Spleen (tissue), 11 donors: ENCODE measurements around the gene HYAL1. TPM values are rescaled to one million over a fixed set of nuclear protein-coding genes. Genes with fewer than 3 reads are reported as not detected.

Source experiments
- DNase-seq: peaks from one replicate; pipeline ENCODE4 v3.0.0-alpha.2; 2020
- H3K27ac ChIP-seq, 8 donors: fragments of 200-600 bp; sonication (generic) in 7 of 8; 1 replicate in 4 of 8; 2 replicates in 4 of 8; pipeline versions ENCODE4 v1.5.0 to v1.8.0; 2016 to 2021; ENCODE audit warnings: inconsistent platforms in 4 of 8, mild to moderate bottlenecking in 4 of 8, moderate library complexity in 1 of 8
- H3K27me3 ChIP-seq, 7 donors: fragments of 200-600 bp; sonication (generic) in 6 of 7; replicated peaks in 1 of 7; 1 replicate in 4 of 7; 2 replicates in 3 of 7; pipeline versions ENCODE4 v1.5.0 to v1.8.0; 2016 to 2021; ENCODE audit warnings: inconsistent platforms in 3 of 7, mild to moderate bottlenecking in 1 of 7
- H3K36me3 ChIP-seq, 6 donors: fragments of 200-600 bp; sonication (generic) in 5 of 6; 1 replicate in 4 of 6; 2 replicates in 2 of 6; pipeline versions ENCODE4 v1.5.0 to v1.8.0; 2016 to 2021; ENCODE audit warnings: inconsistent platforms in 2 of 6
- H3K4me1 ChIP-seq, 6 donors: fragments of 200-600 bp; sonication (generic) in 5 of 6; 1 replicate in 3 of 6; 2 replicates in 3 of 6; pipeline versions ENCODE4 v1.5.0 to v1.8.0; 2016 to 2021; ENCODE audit warnings: inconsistent platforms in 3 of 6
- H3K4me3 ChIP-seq, 8 donors: fragments of 200-600 bp; sonication (generic) in 7 of 8; 1 replicate in 4 of 8; 2 replicates in 4 of 8; pipeline versions ENCODE4 v1.5.0 to v1.8.0; 2016 to 2021; ENCODE audit warnings: inconsistent platforms in 4 of 8, mild to moderate bottlenecking in 4 of 8, moderate library complexity in 2 of 8
- H3K9me3 ChIP-seq, 8 donors: fragments of 200-600 bp; sonication (generic) in 7 of 8; 1 replicate in 4 of 8; 2 replicates in 4 of 8; pipeline versions ENCODE4 v1.5.0 to v1.8.0; 2016 to 2021; ENCODE audit warnings: inconsistent platforms in 4 of 8
- POLR2A ChIP-seq, 3 donors: fragments of 450-650 bp; IDR thresholded peaks; one replicate each; pipeline ENCODE4 v1.5.1; 2017; ENCODE audit warnings: antibody characterized with exemption in 3 of 3, mild to moderate bottlenecking in 1 of 3
- POLR2AphosphoS5 ChIP-seq, 3 donors: sonication (generic); formaldehyde crosslinking; IDR thresholded peaks; one replicate each; pipeline ENCODE4 v1.5.1; 2017; ENCODE audit warnings: antibody characterized with exemption in 3 of 3
- WGBS, 5 donors: extraction: QIAGEN DNeasy Blood & Tissue Kit in 3 of 5; methylation state at CpG; one replicate each; pipeline versions ENCODE4 v1.1.5 to v1.1.7; 2013 to 2018; 5-methylcytosine and 5-hydroxymethylcytosine counted together
- intact Hi-C: fragments of 100-400 bp; cut with DNase I; formaldehyde crosslinking; loops from one replicate; pipeline ENCODE4 v1.15.0; 2023; ENCODE audit warnings: low total_unique reads
- polyA plus RNA-seq, 3 donors: library from polyadenylated mRNA; stranded (reverse); fragments of 200-250 nt; gene quantifications; one replicate each; pipeline ENCODE4 v1.2.1, GENCODE V29; 2013
- total RNA-seq, 7 donors: library from RNA; depleted of rRNA in 3 of 7; stranded (reverse); fragments of >200 nt in 3 of 7; fragmentation: NEBNext Ultra II Directional in 4 of 7; extraction: Animal tissue kit (Norgen Biotek cat#: 25700) in 4 of 7; gene quantifications; one replicate each; pipeline versions ENCODE4 v1.1.0 to v1.2.1, GENCODE V29; 2016 to 2021
- TF ChIP-seq, protein P1 (sequence below), 11 experiments: fragments of 200-600 bp in 7 of 11; fragments of 450-650 bp in 4 of 11; sonication (generic) in 4 of 11; IDR thresholded peaks in 8 of 11; conservative IDR thresholded peaks in 3 of 11; 1 replicate in 7 of 11; 2 replicates in 4 of 11; pipeline versions ENCODE4 v1.4.0 to v1.8.0; 2016 to 2021; ENCODE audit warnings: antibody characterized with exemption in 11 of 11, inconsistent platforms in 4 of 11, mild to moderate bottlenecking in 1 of 11
- donor health status: healthy with polysubstance abuse.
- donor health status: DM: no; HTN: no; CAD: no; lungs with moderate emphysema.
- donor health status: DM: no; HTN: no; CAD: no.
- donor health status: Bipolar disorder and iron deficiency.
- donor health status: healthy.
- donor health status: DM: no; HTN: no; CAD: no.
- donor health status: DM: yes; HTN: yes; CAD: no.

HYAL1 gene
- total and polyA plus RNA-seq, 10 donors, result 18.2 to 172 (median 97.8) TPM

DNA sequence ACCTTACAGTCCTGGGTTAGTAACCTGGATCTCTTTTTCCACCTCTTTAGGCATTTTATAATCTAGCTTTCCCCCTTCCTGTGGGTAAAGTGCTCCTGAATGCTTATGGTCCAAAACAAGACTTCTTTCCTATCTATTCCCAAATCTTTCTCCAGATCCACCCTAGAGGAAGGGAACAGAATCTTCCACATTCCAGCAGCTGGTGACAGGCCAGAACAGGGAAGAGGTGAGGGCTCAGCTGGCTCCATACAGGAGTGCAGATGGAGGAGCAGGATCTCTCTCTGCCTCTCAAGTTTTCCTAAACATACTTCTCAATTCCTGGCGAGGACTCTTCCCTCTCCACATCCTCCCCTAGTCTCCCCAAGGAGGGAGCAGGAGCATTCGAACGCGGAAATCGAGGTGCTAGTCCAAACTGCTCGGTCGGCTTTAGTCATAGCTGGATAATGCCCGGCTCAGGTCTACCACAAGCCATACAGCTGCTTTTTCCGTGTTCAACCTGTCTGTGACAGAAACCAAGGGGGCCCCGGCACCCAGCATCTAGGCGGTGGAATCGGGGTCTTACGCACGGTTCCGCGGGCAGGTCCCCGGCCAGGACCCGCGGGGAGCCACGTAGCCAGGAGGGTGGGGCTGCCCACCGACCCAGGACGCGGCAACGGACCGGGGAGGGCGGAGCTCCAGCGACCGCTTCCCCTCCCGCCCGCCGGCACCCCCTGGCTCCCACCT lies 33.2 kb upstream of the HYAL1 start:
- intact Hi-C loops, result no loop called here
- Histone ChIP-seq H3K9me3 (no peaks in the 10 kb centered on the region), H3K27ac (peak overlapping the region; percentile 92 to 99 (median 98)), H3K27me3 (no peaks in the 10 kb centered on the region), H3K4me3 (peak overlapping the region; percentile 54 to 86 (median 70)), H3K36me3 (peaks cover 0 to 40% (median 12%) of the 10 kb centered on the region in 6 donors), H3K4me1 (peaks cover 62 to 97% (median 86%) of the 10 kb centered on the region in 6 donors)
- DNase-seq, result no peak
- WGBS, 5 donors, result 1 to 4% (median 2%) methylated on average over 16 to 31 of the region's 31 CpGs
- no peak for TF ChIP-seq POLR2A (IDR thresholded peaks at IDR 0.05)
- TF ChIP-seq, protein P1, sequence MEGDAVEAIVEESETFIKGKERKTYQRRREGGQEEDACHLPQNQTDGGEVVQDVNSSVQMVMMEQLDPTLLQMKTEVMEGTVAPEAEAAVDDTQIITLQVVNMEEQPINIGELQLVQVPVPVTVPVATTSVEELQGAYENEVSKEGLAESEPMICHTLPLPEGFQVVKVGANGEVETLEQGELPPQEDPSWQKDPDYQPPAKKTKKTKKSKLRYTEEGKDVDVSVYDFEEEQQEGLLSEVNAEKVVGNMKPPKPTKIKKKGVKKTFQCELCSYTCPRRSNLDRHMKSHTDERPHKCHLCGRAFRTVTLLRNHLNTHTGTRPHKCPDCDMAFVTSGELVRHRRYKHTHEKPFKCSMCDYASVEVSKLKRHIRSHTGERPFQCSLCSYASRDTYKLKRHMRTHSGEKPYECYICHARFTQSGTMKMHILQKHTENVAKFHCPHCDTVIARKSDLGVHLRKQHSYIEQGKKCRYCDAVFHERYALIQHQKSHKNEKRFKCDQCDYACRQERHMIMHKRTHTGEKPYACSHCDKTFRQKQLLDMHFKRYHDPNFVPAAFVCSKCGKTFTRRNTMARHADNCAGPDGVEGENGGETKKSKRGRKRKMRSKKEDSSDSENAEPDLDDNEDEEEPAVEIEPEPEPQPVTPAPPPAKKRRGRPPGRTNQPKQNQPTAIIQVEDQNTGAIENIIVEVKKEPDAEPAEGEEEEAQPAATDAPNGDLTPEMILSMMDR (IDR thresholded peaks at IDR 0.05 in 8 of 11, conservative IDR thresholded peaks at IDR 0.05 in 3 of 11), result no peak
- no peak for TF ChIP-seq POLR2AphosphoS5 (IDR thresholded peaks at IDR 0.05)

DNA sequence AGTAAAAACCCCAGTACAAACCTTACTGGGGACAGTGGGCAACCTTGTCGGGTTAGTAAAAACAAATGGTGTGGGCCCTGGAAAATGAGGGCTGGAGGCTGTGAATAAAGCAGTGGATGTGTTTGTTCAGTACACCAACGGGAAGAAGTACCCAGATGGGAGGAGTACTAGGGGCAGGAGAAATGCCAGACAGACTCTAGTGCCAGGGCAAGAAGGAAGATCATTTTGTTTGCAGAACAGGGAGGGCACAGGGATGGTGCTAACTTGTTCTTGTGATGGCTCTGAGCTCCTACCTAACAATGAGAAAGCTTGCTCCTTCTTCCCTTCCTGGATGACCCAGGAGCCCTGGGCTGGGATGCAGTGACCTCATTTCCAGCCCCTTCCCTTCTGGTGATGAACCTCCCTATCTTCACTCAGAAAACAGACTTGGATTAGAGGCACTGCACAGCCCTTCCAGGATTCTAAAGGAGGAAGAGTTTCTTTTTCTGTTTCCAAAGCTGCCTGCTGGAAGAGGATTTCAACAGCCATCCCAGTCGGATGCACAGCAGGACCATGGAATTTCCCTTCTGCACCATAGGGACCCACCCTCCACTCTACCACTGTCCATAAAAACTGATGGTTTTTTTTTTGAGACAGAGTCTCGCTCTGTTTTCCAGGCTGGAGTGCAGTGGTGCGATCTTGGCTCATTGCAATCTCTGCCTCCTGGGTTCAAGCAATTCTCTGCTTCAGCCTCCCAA lies 31.1 kb upstream of the HYAL1 start:
- no peaks in the 10 kb centered on the region for H3K27me3 ChIP-seq
- no peak for TF ChIP-seq POLR2A (IDR thresholded peaks at IDR 0.05)
- no peak for TF ChIP-seq POLR2AphosphoS5 (IDR thresholded peaks at IDR 0.05)
- TF ChIP-seq, protein P1 (IDR thresholded peaks at IDR 0.05 in 8 of 11, conservative IDR thresholded peaks at IDR 0.05 in 3 of 11), result no peak
- intact Hi-C loops, result no loop called here
- WGBS, 5 donors, result 46 to 73% (median 65%) methylated on average over 5 of the region's 5 CpGs
- peaks cover 49 to 95% (median 65%) of the 10 kb centered on the region in 6 donors for H3K4me1 ChIP-seq
- peaks cover 0 to 61% (median 33%) of the 10 kb centered on the region in 6 donors for H3K36me3 ChIP-seq
- DNase-seq, result no peak
- H3K9me3 ChIP-seq, result no peaks in the 10 kb centered on the region
- H3K4me3 ChIP-seq, result peak overlapping the region in 1 of 8 donors; percentile 27
- H3K27ac ChIP-seq, result peak overlapping the region; percentile 44 to 99 (median 97)

DNA sequence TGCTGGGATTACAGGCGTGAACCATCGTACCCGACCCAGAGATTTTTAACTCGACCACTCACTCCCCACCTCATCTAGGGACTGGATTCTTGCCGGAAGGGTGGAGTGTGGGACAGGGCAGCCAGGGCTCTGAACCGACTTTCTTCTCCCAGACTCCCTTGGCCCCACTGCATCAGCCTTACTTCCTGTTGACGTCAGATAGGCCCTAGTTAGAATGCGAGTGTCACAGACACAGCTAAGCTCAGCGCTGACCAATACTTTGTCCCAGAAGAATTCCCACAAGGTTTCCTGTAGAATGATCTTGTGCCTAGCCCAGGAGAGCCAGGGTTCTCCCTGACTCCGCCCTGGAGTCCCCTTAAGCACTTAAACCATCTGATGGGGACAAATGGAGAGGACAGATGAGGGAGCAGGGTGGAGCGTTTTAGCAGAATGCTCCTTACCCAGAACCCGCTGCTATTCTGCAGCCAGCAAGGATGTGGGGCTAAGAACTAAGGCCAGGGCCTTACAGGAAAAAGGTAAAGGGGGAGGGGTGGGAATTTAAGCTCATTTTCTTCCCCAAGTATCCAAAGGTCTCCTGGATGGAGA lies 30.5 kb upstream of the HYAL1 start:
- intact Hi-C loops, result no loop called here
- WGBS, 5 donors, result 49 to 77% (median 56%) methylated on average over 11 to 12 of the region's 12 CpGs
- TF ChIP-seq POLR2A (IDR thresholded peaks at IDR 0.05) (no peak), POLR2AphosphoS5 (IDR thresholded peaks at IDR 0.05) (peak in 2 of 3 donors; percentile 52 to 80)
- TF ChIP-seq, protein P1 (IDR thresholded peaks at IDR 0.05 in 8 of 11, conservative IDR thresholded peaks at IDR 0.05 in 3 of 11), result no peak
- Histone ChIP-seq H3K4me1 (peaks cover 43 to 95% (median 62%) of the 10 kb centered on the region in 6 donors), H3K27ac (peak overlapping the region; percentile 44 to 99 (median 97)), H3K36me3 (peaks cover 0 to 68% (median 38%) of the 10 kb centered on the region in 6 donors), H3K27me3 (no peaks in the 10 kb centered on the region), H3K4me3 (peak overlapping the region in 1 of 8 donors; percentile 27), H3K9me3 (no peaks in the 10 kb centered on the region)
- DNase-seq, result no peak
